Neural progenitor cell (in vitro differentiated cells): ENCODE data around the gene LHCGR. TPM values are rescaled to one million over a fixed set of nuclear protein-coding genes. Genes with fewer than 3 reads are reported as not detected.

Source experiments
- DNase-seq: peaks from one replicate; pipeline ENCODE4 v3.0.0-alpha.2; 2016; ENCODE audit warnings: low spot score
- H2AFZ ChIP-seq: fragments of 200-600 bp; sonication (generic); replicated peaks from 2 replicates; pipeline ENCODE4 v1.6.1; 2016; ENCODE audit warnings: antibody characterized with exemption
- H3F3A ChIP-seq: fragments of 200-600 bp; sonication (generic); 2 replicates; pipeline ENCODE4 v1.6.1; 2016; ENCODE audit warnings: antibody characterized with exemption, low read depth
- H3K27ac ChIP-seq: fragments of 200-600 bp; sonication (generic); 2 replicates; pipeline ENCODE4 v1.5.1; 2016; ENCODE audit warnings: mild to moderate bottlenecking
- H3K27me3 ChIP-seq: fragments of 200-600 bp; sonication (generic); 2 replicates; pipeline ENCODE4 v1.6.1; 2016; ENCODE audit warnings: mild to moderate bottlenecking, moderate library complexity
- H3K36me3 ChIP-seq: fragments of 200-600 bp; sonication (generic); 2 replicates; pipeline ENCODE4 v1.5.1; 2016
- H3K4me1 ChIP-seq: fragments of 200-600 bp; sonication (generic); 2 replicates; pipeline ENCODE4 v1.6.1; 2016; ENCODE audit warnings: mixed run types
- H3K4me2 ChIP-seq: fragments of 200-600 bp; sonication (generic); 2 replicates; pipeline ENCODE4 v1.6.1; 2016
- H3K4me3 ChIP-seq: fragments of 200-600 bp; sonication (generic); 2 replicates; pipeline ENCODE4 v1.5.1; 2016
- H3K79me2 ChIP-seq: fragments of 200-600 bp; sonication (generic); 2 replicates; pipeline ENCODE4 v1.6.1; 2016; ENCODE audit warnings: low read depth
- H3K9ac ChIP-seq: fragments of 200-600 bp; sonication (generic); 2 replicates; pipeline ENCODE4 v1.6.1; 2016
- H3K9me3 ChIP-seq: fragments of 200-600 bp; sonication (generic); 2 replicates; pipeline ENCODE4 v1.5.1; 2016; ENCODE audit warnings: low read depth
- H4K20me1 ChIP-seq: fragments of 200-600 bp; sonication (generic); 2 replicates; pipeline ENCODE4 v1.6.1; 2016; ENCODE audit warnings: low read depth
- H3K27ac Mint-ChIP-seq: 3 replicates; pipeline ENCODE4 v1.8.0; 2021; ENCODE audit warnings: mixed read lengths
- H3K27me3 Mint-ChIP-seq: 2 replicates; pipeline ENCODE4 v1.8.0; 2022; ENCODE audit warnings: low read depth, mild to moderate bottlenecking, inconsistent platforms, moderate library complexity, mixed read lengths; ENCODE audit not compliant: insufficient read depth
- H3K36me3 Mint-ChIP-seq: 3 replicates; pipeline ENCODE4 v1.8.0; 2021; ENCODE audit warnings: mixed read lengths
- H3K4me1 Mint-ChIP-seq: 3 replicates; pipeline ENCODE4 v1.8.0; 2021; ENCODE audit warnings: mixed read lengths
- H3K4me3 Mint-ChIP-seq: 3 replicates; pipeline ENCODE4 v1.8.0; 2021; ENCODE audit warnings: mild to moderate bottlenecking, moderate library complexity, mixed read lengths
- H3K9me3 Mint-ChIP-seq: 3 replicates; pipeline ENCODE4 v1.8.0; 2020; ENCODE audit warnings: mixed read lengths
- EZH2 ChIP-seq: fragments of 200-600 bp; sonication (generic); IDR thresholded peaks from 2 replicates; pipeline ENCODE4 v1.6.1; 2017; ENCODE audit warnings: antibody characterized with exemption, mild to moderate bottlenecking, moderate library complexity
- EZH2phosphoT487 ChIP-seq: fragments of 200-600 bp; sonication (generic); IDR thresholded peaks from 2 replicates; pipeline ENCODE4 v1.6.1; 2017; ENCODE audit warnings: antibody characterized with exemption
- total RNA-seq: library from RNA; depleted of rRNA; stranded (reverse); fragments of >200 nt; gene quantifications from 2 replicates; pipeline ENCODE4 v1.2.3, GENCODE V29; 2015; ENCODE audit warnings: low replicate concordance
- TF ChIP-seq, protein P1 (sequence below): fragments of 200-600 bp; sonication (generic); IDR thresholded peaks from 2 replicates; pipeline ENCODE4 v1.5.1; 2017; ENCODE audit warnings: antibody characterized with exemption, mild to moderate bottlenecking

LHCGR gene
- total RNA-seq, 1 donor from 2014 or later: not detected

- no peaks in the 10 kb centered on the region for H3K36me3 Mint-ChIP-seq
- Histone ChIP-seq H3K9ac (no peak overlapping the region), H3K4me3 (no peak overlapping the region)
Measured at GRCh38 chr2:48736251-48736650, 19.3 kb downstream of the LHCGR start.

GRCh38 chr2:48734576-48735303 lies 20.8 kb downstream of the LHCGR start:
- no peaks in the 10 kb centered on the region for H3K9me3 Mint-ChIP-seq
- no peaks in the 10 kb centered on the region for H3K79me2 ChIP-seq
- no peaks in the 10 kb centered on the region for H3K36me3 Mint-ChIP-seq

More at GRCh38 chr2:48736251-48736650, 19.3 kb downstream of the LHCGR start:
- Mint-ChIP-seq H3K4me3 (no peak overlapping the region), H3K9me3 (no peaks in the 10 kb centered on the region), H3K4me1 (peaks cover 10% of the 10 kb centered on the region), H3K27me3 (peaks cover 2% of the 10 kb centered on the region), H3K27ac (no peak overlapping the region)
- Histone ChIP-seq H3K27me3 (no peaks in the 10 kb centered on the region), H3K79me2 (no peaks in the 10 kb centered on the region), H4K20me1 (no peaks in the 10 kb centered on the region), H3K4me1 (peaks cover 10% of the 10 kb centered on the region), H3K4me2 (no peak overlapping the region), H3K36me3 (no peaks in the 10 kb centered on the region), H3K9me3 (no peaks in the 10 kb centered on the region), H3F3A (no peaks in the 10 kb centered on the region), H3K27ac (no peak overlapping the region), H2AFZ (no peak overlapping the region)
- no peak for DNase-seq
- no peak for TF ChIP-seq EZH2phosphoT487
- TF ChIP-seq EZH2: no peak
- TF ChIP-seq, protein P1, sequence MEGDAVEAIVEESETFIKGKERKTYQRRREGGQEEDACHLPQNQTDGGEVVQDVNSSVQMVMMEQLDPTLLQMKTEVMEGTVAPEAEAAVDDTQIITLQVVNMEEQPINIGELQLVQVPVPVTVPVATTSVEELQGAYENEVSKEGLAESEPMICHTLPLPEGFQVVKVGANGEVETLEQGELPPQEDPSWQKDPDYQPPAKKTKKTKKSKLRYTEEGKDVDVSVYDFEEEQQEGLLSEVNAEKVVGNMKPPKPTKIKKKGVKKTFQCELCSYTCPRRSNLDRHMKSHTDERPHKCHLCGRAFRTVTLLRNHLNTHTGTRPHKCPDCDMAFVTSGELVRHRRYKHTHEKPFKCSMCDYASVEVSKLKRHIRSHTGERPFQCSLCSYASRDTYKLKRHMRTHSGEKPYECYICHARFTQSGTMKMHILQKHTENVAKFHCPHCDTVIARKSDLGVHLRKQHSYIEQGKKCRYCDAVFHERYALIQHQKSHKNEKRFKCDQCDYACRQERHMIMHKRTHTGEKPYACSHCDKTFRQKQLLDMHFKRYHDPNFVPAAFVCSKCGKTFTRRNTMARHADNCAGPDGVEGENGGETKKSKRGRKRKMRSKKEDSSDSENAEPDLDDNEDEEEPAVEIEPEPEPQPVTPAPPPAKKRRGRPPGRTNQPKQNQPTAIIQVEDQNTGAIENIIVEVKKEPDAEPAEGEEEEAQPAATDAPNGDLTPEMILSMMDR: no peak

GRCh38 chr2:48733067-48733503 lies 22.4 kb downstream of the LHCGR start:
- no peaks in the 10 kb centered on the region for H3K9me3 ChIP-seq
- DNase-seq: no peak
- no peaks in the 10 kb centered on the region for H3K79me2 ChIP-seq
- peaks cover 28% of the 10 kb centered on the region for H3K4me1 ChIP-seq
- H3K4me3 ChIP-seq: no peak overlapping the region
- H3K27ac ChIP-seq: no peak overlapping the region
- Mint-ChIP-seq H3K27ac (no peak overlapping the region), H3K4me1 (peaks cover 27% of the 10 kb centered on the region), H3K36me3 (no peaks in the 10 kb centered on the region), H3K9me3 (no peaks in the 10 kb centered on the region), H3K4me3 (no peak overlapping the region), H3K27me3 (peaks cover 2% of the 10 kb centered on the region)
- H3K9ac ChIP-seq: no peak overlapping the region
- TF ChIP-seq, protein P1: no peak
- TF ChIP-seq EZH2 (no peak), EZH2phosphoT487 (no peak)
- H3K27me3 ChIP-seq: no peaks in the 10 kb centered on the region
- no peaks in the 10 kb centered on the region for H3K36me3 ChIP-seq
- no peaks in the 10 kb centered on the region for H3F3A ChIP-seq
- H3K4me2 ChIP-seq: no peak overlapping the region
- H4K20me1 ChIP-seq: no peaks in the 10 kb centered on the region
- no peak overlapping the region for H2AFZ ChIP-seq

More at GRCh38 chr2:48734576-48735303, 20.8 kb downstream of the LHCGR start:
- Histone ChIP-seq H3K4me1 (peaks cover 14% of the 10 kb centered on the region), H3F3A (no peaks in the 10 kb centered on the region), H3K4me2 (no peak overlapping the region), H3K36me3 (no peaks in the 10 kb centered on the region), H2AFZ (no peak overlapping the region), H3K9ac (no peak overlapping the region), H4K20me1 (no peaks in the 10 kb centered on the region), H3K27me3 (no peaks in the 10 kb centered on the region), H3K9me3 (no peaks in the 10 kb centered on the region), H3K4me3 (no peak overlapping the region), H3K27ac (no peak overlapping the region)
- Mint-ChIP-seq H3K4me1 (peaks cover 10% of the 10 kb centered on the region), H3K27me3 (peaks cover 2% of the 10 kb centered on the region), H3K27ac (no peak overlapping the region), H3K4me3 (no peak overlapping the region)
- DNase-seq: no peak
- TF ChIP-seq EZH2phosphoT487 (no peak), EZH2 (no peak)
- TF ChIP-seq, protein P1: no peak
